ENCODE measurements around the gene MRPL20.

DNA sequence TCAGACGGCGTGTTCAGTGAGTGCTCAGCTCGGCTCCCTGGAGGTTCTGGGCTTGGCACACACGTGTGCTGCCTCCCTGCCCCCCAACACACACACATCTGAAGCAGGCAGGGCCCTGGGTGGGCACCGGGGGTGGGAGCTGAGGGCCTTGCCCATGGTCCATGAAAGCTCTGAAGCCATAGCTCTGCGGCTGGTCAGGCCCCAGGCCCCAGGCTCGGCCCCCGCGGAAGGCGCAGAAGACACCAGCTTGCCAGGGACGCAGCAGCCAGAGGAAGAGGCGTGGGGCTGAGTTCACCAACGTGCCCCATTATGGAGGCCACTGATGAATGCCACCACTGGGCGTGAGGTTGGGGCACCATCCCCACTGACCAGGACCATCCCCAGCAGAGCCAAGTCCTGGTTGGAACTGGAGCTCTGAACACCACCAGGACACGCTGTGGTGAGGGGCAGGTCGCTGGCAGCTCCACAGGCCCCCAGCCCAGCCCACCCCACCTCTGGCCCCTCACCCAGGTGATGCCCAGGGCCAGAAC, 36.3 kb downstream of the MRPL20 start:
- no peak for TF ChIP-seq CTCF (IDR thresholded peaks at IDR 0.05)
- no peak for TF ChIP-seq EZH2phosphoT487 (IDR thresholded peaks at IDR 0.05)
- no peak for TF ChIP-seq EZH2 (IDR thresholded peaks at IDR 0.05)

Data from neural progenitor cell (in vitro differentiated cells).